ENCODE results near the gene SCFD2.
"Not testable (repeated sequence)": the region's sequence is repeated elsewhere in the genome, so short reads cannot be mapped to it uniquely, and the experiment has no call there.

Gene SCFD2

GRCh38 chr4:53236624-53237023 lies 129.2 kb downstream of the SCFD2 start:
- not testable (repeated sequence) for DNase-seq

GRCh38 chr4:53235547-53235946 lies 130.3 kb downstream of the SCFD2 start:
- no peak for DNase-seq

- no peak for DNase-seq
Measured at GRCh38 chr4:53234669-53235068, 131.2 kb downstream of the SCFD2 start.

GRCh38 chr4:53234111-53234510 lies 131.8 kb downstream of the SCFD2 start:
- DNase-seq: no peak

DNA sequence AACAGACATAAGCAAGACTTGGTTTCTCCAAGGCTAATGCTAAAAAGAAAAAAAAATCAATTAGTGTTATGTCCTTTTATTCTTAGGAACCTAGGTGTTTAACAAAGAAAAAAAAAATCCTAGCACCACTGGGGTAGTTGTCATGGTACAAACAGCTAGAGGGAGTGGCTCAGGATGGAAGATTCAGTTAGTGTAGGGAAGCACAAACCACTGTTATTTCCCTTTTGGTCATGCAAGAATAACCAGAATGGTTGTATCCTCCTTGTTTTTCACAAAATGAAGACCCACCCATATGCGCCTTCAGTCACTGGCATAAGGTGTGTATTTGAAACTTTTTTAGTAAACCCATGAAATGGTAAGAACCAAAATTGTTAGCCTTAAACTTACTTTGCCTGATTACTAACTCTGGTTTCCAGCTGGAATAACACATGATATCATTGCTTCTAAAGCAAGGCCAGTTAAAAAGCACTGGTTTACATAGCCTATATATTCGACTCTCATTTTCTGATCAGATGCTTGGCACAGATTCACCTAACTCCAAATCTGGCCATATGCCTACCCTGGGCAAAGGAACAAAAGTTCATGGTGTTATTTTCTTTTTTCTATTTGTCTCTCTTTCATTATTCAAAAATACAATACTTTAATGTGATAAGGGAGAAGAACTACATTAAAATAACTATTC lies 132.6 kb downstream of the SCFD2 start:
- no peak for DNase-seq

- DNase-seq: no peak
Measured at GRCh38 chr4:53232371-53232770, 133.5 kb downstream of the SCFD2 start.

GRCh38 chr4:53228036-53228435 lies 137.8 kb downstream of the SCFD2 start:
- no peak for DNase-seq

DNA sequence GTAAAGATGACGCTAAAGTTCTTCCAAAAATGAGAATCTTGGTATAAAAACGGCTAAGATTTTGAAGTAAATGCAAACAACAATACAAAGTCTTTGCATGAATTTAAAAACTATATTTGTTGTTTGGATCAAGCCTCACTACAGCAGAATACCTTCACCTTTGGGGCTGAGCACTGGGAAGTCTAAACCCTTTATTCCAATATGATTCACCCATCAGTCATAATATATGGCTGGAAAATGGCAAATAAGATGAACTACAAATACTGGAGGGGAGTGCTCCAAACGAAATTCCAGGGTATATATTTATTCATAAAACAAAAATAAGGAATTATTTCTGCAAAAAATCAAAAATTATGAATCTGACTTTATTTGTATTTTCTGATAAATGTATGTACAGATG lies 138.4 kb downstream of the SCFD2 start:
- DNase-seq: no peak

- no peak for DNase-seq
Measured at GRCh38 chr4:53221832-53222480, 143.9 kb downstream of the SCFD2 start.

- DNase-seq: not testable (repeated sequence)
Measured at GRCh38 chr4:53219148-53219547, 146.7 kb downstream of the SCFD2 start.

GRCh38 chr4:53208753-53209152 lies 157.1 kb downstream of the SCFD2 start:
- DNase-seq: no peak

- DNase-seq: no peak
Measured at GRCh38 chr4:53205970-53206369, 159.9 kb downstream of the SCFD2 start.

DNA sequence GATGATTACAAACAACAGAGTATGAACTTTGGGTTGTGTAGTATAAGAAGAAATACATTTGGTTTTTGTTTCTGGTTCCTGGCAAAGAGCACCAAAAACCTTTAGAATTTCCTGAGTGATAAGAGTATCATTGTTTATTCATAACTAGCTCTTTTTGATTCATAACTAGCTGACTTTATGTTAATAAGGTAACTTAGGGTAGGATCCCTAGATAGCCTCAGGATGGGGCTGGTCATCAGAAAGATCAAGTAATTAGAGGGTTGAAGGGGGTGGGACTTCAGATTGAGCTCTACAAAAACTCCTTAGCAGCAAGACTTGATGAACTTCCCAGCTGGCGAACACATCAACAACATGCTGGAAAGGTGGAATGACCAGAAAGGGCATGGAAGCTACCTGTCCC lies 166.5 kb downstream of the SCFD2 start:
- DNase-seq: no peak

GRCh38 chr4:53197772-53198142 lies 168.1 kb downstream of the SCFD2 start:
- peak; percentile 37 for DNase-seq

DNA sequence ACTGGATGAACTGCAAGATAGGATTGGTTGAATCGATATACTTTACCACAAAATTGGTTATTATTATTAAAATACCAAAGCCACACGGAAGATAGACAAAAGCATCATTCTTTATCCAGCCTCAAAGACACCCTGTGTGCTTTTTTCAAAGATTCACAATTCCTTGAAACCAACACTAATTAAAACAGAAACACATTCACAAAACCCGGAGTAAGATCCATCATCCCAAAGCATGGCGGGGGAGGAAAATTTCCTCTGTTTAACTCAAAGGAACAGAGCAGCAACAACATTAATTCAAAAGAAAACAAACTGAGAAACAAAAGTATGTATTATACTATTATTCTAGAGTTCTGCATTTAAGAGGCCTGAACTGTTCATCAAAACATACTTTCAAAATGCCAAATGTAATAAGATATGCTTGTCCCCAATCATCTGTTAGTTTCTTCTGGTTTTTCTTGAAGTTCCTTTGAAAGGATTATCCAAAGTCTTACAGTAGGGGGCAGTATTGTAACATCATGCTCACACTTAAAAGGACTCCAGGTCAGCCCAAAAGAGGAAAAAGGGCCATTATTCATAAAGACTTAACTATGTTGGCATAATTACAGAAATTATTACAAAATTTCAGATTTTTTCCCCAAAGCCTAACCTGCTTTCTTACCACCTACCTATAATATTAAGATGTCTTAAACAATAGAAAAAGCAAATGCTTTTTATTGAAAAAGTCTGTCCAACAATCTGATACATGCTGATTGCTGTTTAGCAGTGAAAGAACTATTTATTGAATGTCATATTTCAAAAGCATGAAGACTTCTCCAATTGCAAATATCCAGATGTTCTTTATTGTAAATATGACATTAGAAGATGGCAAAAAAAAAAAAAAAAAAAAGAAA lies 168.7 kb downstream of the SCFD2 start:
- no peak for DNase-seq

DNA sequence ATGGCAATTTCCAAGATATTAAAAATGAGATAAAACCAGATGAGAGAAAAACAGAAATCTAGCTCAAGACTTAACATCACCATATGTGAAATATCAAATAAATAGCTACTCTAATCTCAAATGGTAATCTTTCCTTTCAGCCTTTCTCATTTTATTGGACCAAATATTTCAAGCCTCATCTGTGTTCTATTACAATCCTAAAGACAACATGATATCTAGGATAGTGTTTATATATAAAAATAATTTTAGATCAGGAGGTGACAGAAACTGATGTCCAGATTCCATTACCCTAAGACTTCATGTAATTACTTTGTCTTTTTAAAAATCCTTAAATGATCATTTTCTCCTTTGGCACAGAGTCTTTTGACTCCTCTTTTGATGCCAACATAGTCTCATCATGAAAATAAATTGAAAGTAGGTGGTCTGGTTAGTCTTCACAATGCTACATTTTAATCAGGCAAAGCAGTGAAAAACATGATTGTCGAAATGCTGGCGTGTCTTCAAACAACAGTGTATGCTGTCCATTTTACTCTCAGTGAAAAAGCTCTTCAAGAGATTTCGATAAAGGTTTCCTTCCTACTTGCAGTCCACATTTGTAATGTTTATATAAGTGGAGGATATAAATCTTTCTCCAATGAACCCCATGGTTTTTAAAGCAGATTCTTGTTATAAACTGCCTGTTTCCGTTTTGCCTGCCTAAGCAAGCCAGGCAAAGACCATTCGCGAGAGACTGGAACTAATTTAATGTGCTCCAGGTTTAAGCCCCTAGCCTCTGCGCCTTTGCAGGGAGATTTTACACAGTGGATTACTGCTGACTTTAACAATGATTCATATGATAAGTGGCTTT lies 169.8 kb downstream of the SCFD2 start:
- DNase-seq: no peak

DNA sequence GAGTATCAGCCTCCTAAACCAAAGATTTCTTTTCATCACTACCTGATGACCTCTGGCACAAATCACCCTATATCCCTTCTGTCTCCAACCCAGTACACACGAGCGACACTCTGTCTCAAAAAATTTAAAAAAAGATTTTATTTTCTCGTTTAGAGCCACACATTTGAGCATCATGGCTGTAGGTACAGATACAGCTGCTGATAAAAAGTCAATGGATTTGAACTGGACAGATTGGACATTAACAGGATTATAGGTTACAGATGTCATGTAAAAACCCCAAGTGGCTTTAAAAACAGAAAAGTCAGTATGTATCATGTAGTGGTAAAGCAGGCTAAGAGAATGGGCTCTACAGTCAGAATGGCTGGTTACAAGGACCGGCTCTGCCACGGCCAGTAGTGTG lies 171.1 kb downstream of the SCFD2 start:
- no peak for DNase-seq

- no peak for DNase-seq
Measured at GRCh38 chr4:53193111-53193510, 172.8 kb downstream of the SCFD2 start.

DNA sequence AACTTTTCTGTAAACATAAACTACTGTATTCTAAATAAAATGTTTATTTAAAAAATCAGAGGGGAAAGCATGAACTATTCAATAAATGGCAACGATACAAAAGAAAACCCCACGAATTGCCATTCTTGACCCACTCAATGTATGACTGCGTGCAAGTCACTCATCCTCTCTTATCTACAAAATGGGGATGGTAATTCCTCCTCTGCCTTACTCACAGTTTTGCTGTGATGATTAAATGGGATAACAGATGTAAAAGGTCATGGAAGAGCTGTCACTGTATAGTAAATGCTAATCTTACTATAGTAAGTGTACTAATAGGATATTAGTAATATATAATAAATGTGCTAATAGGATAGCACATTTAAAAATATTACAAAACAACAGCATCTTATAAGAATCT lies 173.4 kb downstream of the SCFD2 start:
- no peak for DNase-seq

DNA sequence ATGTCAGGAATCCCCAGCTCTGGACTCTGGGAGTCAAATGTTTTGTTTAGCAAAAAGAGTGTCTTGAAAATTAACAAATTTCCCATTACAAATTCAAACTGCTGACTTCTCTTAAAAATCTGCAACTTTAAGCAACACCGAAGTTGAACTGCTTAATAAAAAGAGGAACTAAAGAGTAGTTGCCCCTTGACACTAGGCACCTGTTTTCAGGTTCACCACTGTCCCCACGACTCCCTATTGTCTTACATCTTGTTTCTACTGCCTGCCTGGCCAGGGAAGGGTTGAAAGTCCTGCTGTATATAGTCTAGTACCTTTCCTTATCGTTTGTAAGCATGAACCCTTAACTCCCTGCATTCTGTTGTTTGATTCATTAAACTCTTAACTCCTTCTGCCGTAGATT lies 173.9 kb downstream of the SCFD2 start:
- no peak for DNase-seq

GRCh38 chr4:53189011-53189410 lies 176.8 kb downstream of the SCFD2 start:
- DNase-seq: no peak

DNA sequence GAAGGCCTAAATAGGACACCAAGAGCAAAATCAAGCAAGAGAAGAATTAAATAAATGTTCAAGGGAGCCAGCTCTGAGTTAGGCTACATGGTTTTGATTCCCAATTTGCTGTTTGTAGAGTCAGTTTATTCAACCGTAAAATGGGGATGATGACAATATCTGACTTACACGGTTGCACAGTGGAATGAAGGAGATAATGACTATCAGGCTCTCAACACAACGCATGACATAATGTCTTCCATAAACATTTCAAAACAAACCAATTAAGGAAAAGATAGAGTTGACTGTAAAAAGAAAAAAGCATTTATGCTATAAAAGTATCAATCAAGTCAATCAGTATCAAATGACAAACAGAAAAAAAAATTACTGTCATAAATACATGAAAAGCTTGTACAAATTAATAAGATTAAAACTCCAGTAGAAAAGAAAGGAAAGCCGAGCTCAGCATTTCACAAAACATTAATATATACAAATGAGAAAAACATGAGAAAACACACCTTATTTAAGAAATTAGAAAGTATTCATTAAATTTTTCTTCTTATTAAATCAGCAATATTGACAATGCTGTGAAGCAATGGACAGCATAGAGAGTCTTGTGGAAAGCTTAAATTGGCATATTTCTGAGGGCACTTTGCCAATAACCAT lies 179.0 kb downstream of the SCFD2 start:
- DNase-seq: no peak

Data from right hindlimb (tissue), 1 donor.